ENCODE results near the gene PBX2.
"Not testable (repeated sequence)": the region's sequence is repeated elsewhere in the genome, so short reads cannot be mapped to it uniquely, and the experiment has no call there.

PBX2 gene

DNA sequence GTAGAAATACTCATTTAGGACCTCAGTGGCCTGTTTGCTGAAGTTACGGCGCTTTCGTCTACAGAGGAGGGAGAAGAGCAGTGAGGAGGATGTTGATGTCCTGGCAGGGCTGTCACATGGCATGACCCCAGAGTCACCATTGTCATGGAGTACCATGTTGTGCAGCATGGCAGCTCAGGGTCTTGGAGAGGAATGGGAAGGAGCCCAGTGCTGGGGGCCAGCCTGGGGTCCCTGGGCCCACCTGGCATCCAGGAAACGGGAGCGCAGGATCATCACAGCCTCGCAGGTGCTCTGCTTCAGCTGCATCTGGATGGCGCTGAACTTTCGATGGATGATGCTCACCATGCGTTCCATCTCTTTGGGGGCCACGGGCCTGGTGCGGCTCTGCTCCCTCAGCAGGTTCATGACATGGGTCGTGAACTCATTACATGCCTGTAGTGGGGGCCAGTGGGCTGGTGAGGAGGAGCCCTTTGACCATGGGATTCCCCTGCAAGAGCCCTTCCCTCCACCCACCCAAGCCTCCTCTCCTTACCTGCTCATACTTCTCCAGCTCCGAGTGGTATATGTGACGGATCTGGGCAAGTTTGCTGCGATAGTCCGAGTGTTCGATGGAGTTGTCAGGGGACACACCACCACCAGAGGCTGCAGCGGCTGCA, 2.1 kb downstream of the PBX2 start:
- not testable (repeated sequence) for DNase-seq (ENCODE audit: low read depth in 1 of 2, low spot score in 1 of 2)

DNA sequence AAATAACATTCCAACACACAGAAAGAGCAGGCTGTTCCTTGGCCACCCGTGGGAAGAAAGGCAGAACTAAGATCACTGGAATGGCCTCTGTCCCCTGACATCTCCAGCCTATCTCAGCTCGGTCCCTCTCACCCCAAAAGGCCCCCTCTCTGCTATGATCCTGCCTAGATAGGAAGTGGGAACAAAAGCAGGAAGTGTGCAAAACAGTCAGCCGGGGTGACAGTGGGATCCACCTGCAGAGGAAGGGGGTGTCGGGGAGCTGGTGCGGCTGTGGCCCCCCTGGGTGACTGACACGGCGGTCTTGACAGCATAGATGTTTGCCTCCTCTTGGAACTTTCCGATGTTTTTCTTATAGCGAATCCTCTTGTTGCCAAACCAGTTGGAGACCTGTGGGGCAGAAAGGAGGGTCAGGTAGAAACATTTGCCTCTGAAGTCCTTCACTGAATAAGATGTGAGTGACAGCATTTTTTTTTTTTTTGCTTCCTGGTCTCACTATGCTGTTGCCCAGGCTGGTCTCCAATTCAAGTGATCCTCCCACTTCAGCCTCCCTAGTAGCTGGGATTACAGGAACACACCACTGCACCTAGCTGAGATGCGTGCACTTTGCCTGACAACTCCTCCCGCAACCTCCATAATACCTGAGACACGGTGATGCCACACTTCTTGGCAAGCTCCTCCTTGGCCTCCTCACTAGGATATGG, 2.8 kb downstream of the PBX2 start:
- no peak for DNase-seq (ENCODE audit: low read depth in 1 of 2, low spot score in 1 of 2)

GRCh38 chr6:32186151-32186840, 3.7 kb downstream of the PBX2 start:
- DNase-seq (ENCODE audit: low read depth in 1 of 2, low spot score in 1 of 2): not testable (repeated sequence)

DNA sequence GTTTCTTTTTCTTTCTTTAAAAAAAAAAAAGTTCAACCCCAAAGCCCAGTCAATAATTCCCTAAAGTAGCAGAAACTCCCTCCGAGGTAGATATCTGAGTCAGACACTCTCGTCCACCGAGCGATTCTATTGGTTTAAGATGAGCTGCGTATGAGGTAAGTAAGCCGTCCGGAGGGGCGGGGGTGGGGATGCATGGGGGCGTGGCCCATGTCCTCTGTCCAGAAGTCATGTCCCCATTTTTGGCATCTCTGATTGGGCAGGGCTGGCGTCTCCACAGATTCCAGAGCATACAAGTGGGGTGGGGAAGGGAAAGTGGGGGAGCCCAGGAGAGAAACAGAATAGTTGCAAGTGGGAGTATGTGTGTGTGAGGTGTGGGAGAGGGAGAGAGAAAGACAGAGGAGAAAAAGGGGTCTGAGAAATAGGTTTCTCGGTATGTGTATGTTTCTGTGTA, 4.3 kb downstream of the PBX2 start:
- DNase-seq (ENCODE audit: low read depth in 1 of 2, low spot score in 1 of 2): not testable (repeated sequence)

GRCh38 chr6:32184084-32184640, 5.8 kb downstream of the PBX2 start, which contains the start of gene AGER:
TSS of gene AGER (minus strand) at chr6:32184253. CDS start at chr6:32184222, 31 bp downstream.
- no peak for DNase-seq (ENCODE audit: low read depth in 1 of 2, low spot score in 1 of 2)

- no peak for DNase-seq (ENCODE audit: low read depth in 1 of 2, low spot score in 1 of 2)
Observed at GRCh38 chr6:32183483-32184083, 6.4 kb downstream of the PBX2 start.

- DNase-seq (ENCODE audit: low read depth in 1 of 2, low spot score in 1 of 2): no peak
Observed at GRCh38 chr6:32183030-32183429, 7.0 kb downstream of the PBX2 start.

DNA sequence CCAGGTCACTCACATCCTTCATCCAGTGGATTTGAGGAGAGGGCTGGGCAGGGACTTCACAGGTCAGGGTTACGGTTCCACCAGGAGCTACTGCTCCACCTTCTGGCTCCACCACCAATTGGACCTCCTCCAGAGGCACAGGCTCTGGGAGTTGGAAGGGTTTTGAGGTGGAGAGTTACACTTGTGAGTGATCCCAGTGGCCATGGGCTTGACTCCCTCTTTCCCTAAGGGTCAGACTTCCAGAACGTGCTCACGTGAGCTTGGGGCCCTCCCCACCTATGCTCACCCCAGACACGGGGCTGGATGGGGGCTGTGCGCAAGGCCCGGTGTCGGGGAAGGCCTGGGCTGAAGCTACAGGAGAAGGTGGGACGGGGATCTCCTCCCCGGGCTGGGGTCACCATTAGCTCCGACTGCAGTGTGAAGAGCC, 7.4 kb downstream of the PBX2 start:
- no peak for DNase-seq (ENCODE audit: low read depth in 1 of 2, low spot score in 1 of 2)

- DNase-seq (ENCODE audit: low read depth in 1 of 2, low spot score in 1 of 2): no peak
Observed at GRCh38 chr6:32181915-32182529, 8.0 kb downstream of the PBX2 start.

DNA sequence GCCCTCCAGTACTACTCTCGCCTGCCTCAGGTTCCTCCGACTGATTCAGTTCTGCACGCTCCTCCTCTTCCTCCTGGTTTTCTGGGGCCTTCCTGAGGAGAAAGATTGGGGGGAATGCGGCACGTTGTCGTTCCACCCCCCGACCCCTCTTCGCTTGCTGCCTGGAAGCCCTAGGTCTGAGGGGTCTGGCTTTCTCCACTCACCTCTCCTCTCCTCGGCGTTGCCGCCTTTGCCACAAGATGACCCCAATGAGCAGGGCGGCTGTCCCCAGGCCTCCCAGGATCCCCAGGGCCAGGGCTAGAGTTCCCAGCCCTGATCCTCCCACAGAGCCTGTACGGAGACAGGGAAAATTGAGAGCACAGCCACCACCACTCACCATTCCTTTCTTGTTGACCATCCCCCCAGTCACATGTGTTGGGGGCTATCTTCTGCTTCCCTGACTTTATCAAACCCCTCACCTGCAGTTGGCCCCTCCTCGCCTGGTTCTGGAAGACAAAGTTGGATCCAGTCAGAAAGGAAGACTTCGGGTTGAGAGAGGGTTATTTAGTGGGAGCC, 8.8 kb downstream of the PBX2 start:
- DNase-seq (ENCODE audit: low read depth in 1 of 2, low spot score in 1 of 2): no peak

- DNase-seq (ENCODE audit: low read depth in 1 of 2, low spot score in 1 of 2): no peak
Observed at GRCh38 chr6:32179766-32180405, 10.1 kb downstream of the PBX2 start.

- DNase-seq (ENCODE audit: low read depth in 1 of 2, low spot score in 1 of 2): no peak
Observed at GRCh38 chr6:32178547-32179440, 11.2 kb downstream of the PBX2 start.

DNA sequence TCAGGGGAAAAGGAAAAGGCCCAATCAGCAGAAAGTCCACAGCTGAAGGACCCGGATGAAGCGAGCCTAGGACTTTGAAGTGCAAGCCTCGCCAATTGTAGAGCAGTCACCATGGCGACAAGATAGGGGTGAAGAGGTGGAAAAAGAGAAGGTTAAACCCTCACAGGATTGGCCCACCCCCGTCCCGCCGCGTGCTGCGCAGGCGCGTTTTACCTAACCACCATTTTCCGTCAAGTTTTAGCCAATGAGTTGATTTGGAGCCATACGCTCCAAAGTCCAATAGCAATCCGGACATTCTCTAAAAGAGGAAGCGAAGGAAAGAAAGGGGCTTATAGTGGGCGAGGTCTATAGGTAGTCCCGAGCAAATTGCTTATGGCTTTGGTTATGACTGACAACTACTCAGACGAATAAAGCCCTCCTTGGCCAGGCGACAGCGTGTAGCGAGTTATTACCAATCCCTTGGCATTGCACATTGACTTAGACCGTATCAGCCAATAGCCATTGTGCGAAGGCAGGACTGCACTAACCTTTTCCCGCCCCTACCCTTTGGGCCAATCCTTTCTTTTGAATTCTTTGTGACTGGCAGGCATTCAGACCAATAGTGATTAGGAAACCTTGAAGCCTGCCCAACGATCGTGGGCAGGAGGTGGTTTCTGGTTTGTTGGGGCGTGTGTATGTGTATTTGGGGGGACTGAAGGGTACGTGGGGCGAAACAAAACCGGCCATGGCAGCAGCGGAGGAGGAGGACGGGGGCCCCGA, 12.0 kb downstream of the PBX2 start, which contains the start of gene RNF5:
Gene RNF5 (plus strand): TSS at position 618 of the 759 bp plus-strand sequence. CDS start 107 bp downstream, at position 725.
- DNase-seq (ENCODE audit: low read depth in 1 of 2, low spot score in 1 of 2): peak; percentile 77 to 85

- no peak for DNase-seq (ENCODE audit: low read depth in 1 of 2, low spot score in 1 of 2)
Observed at GRCh38 chr6:32177183-32177787, 12.7 kb downstream of the PBX2 start.

GRCh38 chr6:32176476-32177182, 13.4 kb downstream of the PBX2 start:
- no peak for DNase-seq (ENCODE audit: low read depth in 1 of 2, low spot score in 1 of 2)

DNA sequence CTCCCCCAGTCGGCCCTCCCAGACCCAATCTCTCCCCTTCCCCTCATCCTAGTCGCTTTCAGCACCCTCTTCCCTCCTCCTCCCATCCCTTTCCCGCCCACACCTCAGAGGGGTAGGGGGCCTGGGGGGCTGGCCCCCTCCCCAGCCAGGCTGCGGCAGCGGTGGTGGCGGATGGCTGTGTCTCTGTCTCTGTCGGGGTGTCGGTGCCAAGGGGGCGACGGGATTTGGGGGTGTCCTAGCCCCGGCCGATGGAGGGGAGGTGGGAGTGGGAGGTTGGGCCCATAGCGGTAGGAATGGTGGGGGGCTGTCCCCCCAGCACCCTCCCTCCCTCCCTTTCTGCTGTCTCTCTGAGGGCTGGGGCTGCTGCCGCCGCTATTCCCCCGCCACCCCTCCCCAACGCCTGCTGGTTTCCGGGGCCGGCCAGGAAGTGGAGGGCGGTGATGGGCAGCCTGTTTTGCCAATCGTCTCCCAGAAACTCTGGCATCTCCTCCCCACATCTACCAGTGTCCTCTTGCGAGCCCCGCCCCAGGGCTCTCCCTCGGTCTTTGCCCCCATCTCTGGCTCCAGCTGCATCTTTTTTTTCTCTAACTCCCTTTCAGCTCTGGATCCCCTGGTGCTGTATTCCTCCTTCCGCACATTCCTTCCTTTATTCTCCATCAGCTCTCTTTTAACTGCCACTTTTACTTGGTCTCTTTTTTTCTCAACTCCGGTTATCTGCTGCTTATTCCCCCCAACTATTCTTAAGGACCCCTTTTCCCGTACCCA, 14.1 kb downstream of the PBX2 start, which contains the start of gene AGPAT1:
Gene AGPAT1 (minus strand): TSS at position 374 of the 765 bp plus-strand sequence. CDS start 4,588 bp downstream, outside the sequence.
- DNase-seq (ENCODE audit: low read depth in 1 of 2, low spot score in 1 of 2): peak; percentile 93 to 96

All from stimulated activated CD4-positive, alpha-beta T cell treated with anti-CD3 and anti-CD28 coated beads, Interleukin-15, amount 100 ng/mL, for 1 hour (primary cell).